ENCODE data around the gene SRPX2.

The SRPX2 gene

GRCh38 chrX:100643956-100644860 lies at the start of gene SRPX2:
SRPX2 (plus strand) TSS chrX:100644199; CDS start chrX:100646323, 2,124 bp downstream.
- peak in 28 of 58 donors; percentile 0 to 47 (median 4) for DNase-seq

GRCh38 chrX:100596601-100597000 lies 47.4 kb upstream of the SRPX2 start:
- DNase-seq, result no peak

GRCh38 chrX:100599456-100599855 lies 44.5 kb upstream of the SRPX2 start:
- DNase-seq, result no peak

- no peak for DNase-seq
These were observed 43.7 kb upstream of the SRPX2 start for GRCh38 chrX:100600340-100600739.

GRCh38 chrX:100600758-100601157 lies 43.2 kb upstream of the SRPX2 start:
- no peak for DNase-seq

GRCh38 chrX:100606753-100607152 lies 37.2 kb upstream of the SRPX2 start:
- no peak for DNase-seq

- no peak for DNase-seq
These were observed 34.4 kb upstream of the SRPX2 start for GRCh38 chrX:100609591-100609990.

GRCh38 chrX:100611951-100612350 lies 32.0 kb upstream of the SRPX2 start:
- DNase-seq, result no peak

- no peak for DNase-seq
These were observed 29.0 kb upstream of the SRPX2 start for GRCh38 chrX:100615005-100615404.

GRCh38 chrX:100623001-100623400 lies 21.0 kb upstream of the SRPX2 start:
- DNase-seq, result no peak

- DNase-seq, result no peak
These were observed 18.0 kb upstream of the SRPX2 start for GRCh38 chrX:100625985-100626491.

GRCh38 chrX:100635040-100635439 lies 9.0 kb upstream of the SRPX2 start:
- DNase-seq, result no peak

GRCh38 chrX:100635989-100636320 lies 8.0 kb upstream of the SRPX2 start:
- DNase-seq, result peak in 1 of 58 donors; percentile 0

GRCh38 chrX:100636321-100636991 lies 7.5 kb upstream of the SRPX2 start, which contains the start of gene TSPAN6:
TSPAN6 (minus strand) TSS chrX:100636806; CDS start chrX:100636694, 112 bp downstream.
- peak in 57 of 58 donors; percentile 3 to 77 (median 28) for DNase-seq

- DNase-seq, result no peak
These were observed 1.7 kb upstream of the SRPX2 start for GRCh38 chrX:100642290-100642689.

- DNase-seq, result no peak
These were observed 787 bp upstream of the SRPX2 start for GRCh38 chrX:100643212-100643611.

- DNase-seq, result no peak
These were observed 1.1 kb downstream of the SRPX2 start for GRCh38 chrX:100645106-100645505.

GRCh38 chrX:100647095-100647494 lies 3.1 kb downstream of the SRPX2 start:
- no peak for DNase-seq

GRCh38 chrX:100647739-100648138 lies 3.7 kb downstream of the SRPX2 start:
- DNase-seq, result no peak

- no peak for DNase-seq
These were observed 4.7 kb downstream of the SRPX2 start for GRCh38 chrX:100648458-100649417.

Measured in anterior cingulate cortex (tissue), 58 donors.